Cardiac fibroblast (primary cell): ENCODE data around the gene TBC1D22B.

ENCODE experiments used
- DNase-seq, 2 donors: peaks; one replicate each; pipeline versions ENCODE4 v3.0.0 to v3.0.0-alpha.2; 2010; ENCODE audit warnings: low read depth in 2 of 2
- H3K4me3 ChIP-seq, 2 donors: replicated peaks in 1 of 2; 1 replicate in 1 of 2; 2 replicates in 1 of 2; pipeline ENCODE4 v1.5.1; 2011; ENCODE audit warnings: low read depth in 2 of 2, low read length in 2 of 2, mild to moderate bottlenecking in 2 of 2, moderate library complexity in 1 of 2
- TF ChIP-seq, protein P1 (sequence below): IDR thresholded peaks from one replicate; pipeline ENCODE4 v1.5.1; 2011; ENCODE audit warnings: low read depth, mild to moderate bottlenecking, low read length, inconsistent platforms

The TBC1D22B gene

DNA sequence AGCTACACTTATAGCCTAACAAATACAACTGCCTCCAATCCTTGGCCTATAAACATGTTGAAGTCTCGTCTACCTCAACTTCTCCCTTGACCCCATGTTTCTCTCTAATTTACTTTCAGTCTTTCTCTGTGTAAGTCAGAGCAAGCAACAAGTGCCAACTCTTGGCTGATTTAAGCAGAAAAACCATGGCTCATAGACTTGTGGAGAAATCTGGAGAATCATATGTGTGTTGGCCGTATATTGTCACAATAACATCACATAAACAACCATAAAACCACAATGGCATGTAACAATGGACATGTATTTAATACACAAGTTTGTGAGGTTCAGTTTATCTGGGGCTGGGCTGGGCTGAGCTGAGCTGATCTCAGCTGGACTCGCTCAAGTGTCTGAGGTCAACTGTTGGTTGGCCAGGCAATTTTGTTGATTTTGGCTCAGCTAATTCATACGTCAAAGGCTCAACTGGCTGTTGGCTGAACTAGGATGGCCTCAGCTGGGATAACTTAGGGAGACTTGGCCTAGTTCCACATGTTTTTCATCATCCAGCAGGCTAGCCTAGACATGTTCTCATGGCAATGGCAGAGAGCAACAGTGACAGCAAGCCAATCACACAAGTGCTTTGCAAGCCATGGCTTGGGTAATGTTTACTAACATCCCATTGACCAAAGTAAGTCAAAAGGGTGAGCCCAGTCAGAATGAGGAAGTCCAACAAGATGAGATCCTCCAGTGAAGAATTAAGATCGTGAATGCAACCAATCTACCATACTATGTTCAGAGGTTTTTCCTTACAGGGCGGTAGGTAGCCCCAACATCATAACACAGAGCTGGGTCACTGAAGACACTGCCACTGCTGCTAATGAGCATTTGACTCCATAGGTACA is 12.9 kb upstream of the TBC1D22B start:
- TF ChIP-seq, protein P1, sequence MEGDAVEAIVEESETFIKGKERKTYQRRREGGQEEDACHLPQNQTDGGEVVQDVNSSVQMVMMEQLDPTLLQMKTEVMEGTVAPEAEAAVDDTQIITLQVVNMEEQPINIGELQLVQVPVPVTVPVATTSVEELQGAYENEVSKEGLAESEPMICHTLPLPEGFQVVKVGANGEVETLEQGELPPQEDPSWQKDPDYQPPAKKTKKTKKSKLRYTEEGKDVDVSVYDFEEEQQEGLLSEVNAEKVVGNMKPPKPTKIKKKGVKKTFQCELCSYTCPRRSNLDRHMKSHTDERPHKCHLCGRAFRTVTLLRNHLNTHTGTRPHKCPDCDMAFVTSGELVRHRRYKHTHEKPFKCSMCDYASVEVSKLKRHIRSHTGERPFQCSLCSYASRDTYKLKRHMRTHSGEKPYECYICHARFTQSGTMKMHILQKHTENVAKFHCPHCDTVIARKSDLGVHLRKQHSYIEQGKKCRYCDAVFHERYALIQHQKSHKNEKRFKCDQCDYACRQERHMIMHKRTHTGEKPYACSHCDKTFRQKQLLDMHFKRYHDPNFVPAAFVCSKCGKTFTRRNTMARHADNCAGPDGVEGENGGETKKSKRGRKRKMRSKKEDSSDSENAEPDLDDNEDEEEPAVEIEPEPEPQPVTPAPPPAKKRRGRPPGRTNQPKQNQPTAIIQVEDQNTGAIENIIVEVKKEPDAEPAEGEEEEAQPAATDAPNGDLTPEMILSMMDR, result no peak
- no peak overlapping the region for H3K4me3 ChIP-seq
- DNase-seq, result peak; percentile 100

DNA sequence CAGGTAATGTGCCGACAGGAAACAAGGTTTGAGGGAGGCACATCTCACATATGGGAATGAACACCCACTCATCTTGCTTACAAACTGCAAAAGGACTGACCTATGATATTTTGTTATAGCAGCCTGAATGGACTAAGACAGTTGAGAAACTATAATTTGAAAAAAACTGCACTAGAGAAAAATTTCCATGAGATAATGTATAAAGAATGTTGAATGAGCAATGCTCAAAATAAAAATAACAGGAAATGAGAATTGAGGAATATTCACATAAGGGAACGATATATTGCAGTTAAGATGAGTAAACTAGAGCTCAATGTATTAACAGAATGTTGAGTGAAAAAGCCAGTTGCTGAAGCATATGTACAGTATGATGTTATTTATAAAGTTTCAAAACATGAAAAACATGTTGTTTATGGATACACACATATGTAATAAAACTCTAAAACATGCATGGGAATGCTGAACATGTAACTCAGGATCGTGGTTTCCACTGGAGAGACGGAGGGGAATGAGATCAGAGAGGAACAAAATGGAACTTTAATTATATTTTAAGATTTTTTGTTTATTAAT is 6.3 kb upstream of the TBC1D22B start:
- no peak overlapping the region for H3K4me3 ChIP-seq
- DNase-seq, result peak; percentile 42 to 88
- TF ChIP-seq, protein P1, result no peak

GRCh38 chr6:37253486-37254007 is 4.0 kb upstream of the TBC1D22B start:
- H3K4me3 ChIP-seq, result no peak overlapping the region
- DNase-seq, result no peak
- TF ChIP-seq, protein P1, result no peak

DNA sequence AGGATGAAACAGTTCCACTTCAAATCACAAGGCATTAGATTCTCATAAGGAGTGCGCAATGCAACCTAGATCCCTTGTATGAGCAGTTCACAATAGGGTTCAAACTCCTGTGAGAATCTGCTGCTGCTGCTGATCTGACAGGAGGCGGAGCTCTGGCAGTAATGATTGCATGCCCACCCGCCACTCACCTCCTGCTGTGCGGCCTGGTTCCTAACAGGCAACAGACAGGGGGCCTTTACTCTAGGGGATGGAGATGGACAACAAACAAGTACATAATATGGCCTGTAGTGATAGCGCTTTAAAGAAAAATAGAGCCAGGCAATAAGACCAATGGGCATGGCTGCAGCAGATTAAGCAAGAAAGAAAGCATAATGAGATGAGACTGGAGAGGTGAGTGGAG is 2.7 kb upstream of the TBC1D22B start:
- TF ChIP-seq, protein P1, result no peak
- DNase-seq, result no peak
- H3K4me3 ChIP-seq, result no peak overlapping the region

- DNase-seq, result peak in 1 of 2 donors; percentile 72
- TF ChIP-seq, protein P1, result no peak
- peak overlapping the region in 1 of 2 donors; percentile 79 for H3K4me3 ChIP-seq
These were observed 766 bp upstream of the TBC1D22B start for GRCh38 chr6:37256692-37257319.

GRCh38 chr6:37257320-37257633 is 295 bp upstream of the TBC1D22B start:
- peak overlapping the region; percentile 79 to 98 for H3K4me3 ChIP-seq
- TF ChIP-seq, protein P1, result no peak
- DNase-seq, result no peak
